ENCODE measurements around the gene ITGA8. TPM values are rescaled to one million over a fixed set of nuclear protein-coding genes. Genes with fewer than 3 reads are reported as not detected.

The ITGA8 gene
- total and polyA plus RNA-seq, 7 donors, result 0.47 to 5.0 (median 1.4) TPM

DNA sequence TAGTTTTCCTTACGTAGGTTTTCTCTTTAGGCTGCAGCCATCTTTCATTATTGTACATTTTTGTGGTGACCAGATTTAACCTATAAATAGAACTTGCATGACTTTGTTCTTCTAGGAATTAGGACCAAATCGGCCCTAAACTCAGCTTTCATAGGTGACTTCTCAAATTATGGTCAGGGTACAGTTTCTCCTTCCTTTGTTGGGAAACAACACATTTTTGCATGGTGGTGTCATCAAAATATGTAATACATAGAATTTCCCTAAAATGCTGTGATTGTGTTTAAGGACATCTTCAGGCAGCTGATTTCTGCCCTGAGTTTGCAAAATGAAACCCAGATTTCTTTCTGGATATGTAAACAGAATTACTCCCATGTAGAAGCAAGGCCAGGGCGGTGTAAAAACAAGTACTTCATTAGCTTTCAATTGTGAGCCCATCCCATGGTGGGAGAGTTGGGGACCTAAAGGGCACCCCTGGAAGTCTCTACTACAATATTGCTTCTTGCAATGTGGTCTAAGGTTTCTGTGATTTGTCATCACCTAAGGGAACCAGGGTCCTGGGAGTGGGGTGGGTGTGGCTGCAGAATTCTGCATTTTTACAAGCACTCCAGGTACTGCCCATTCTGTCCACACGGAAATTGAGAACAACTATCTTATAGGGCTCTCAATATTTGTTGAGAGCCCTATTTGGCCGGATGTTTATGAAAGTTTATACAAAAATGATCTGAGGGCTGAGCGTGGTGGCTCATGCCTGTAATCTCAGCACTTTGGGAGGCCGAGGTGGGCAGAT, 227.7 kb downstream of the ITGA8 start:
- intact Hi-C loops (cut with DNase I), result no loop called here
- H3K27ac ChIP-seq, result no peak overlapping the region
- H3K9me3 ChIP-seq, result no peaks in the 10 kb centered on the region
- no peaks in the 10 kb centered on the region for H3K4me1 ChIP-seq
- H3K36me3 ChIP-seq (ENCODE audit: insufficient read depth in 1 of 2, low read depth in 1 of 2), result no peaks in the 10 kb centered on the region
- ATAC-seq (no peak), DNase-seq (no peak)
- H3K27me3 ChIP-seq (ENCODE audit: insufficient read depth in 3 of 3, low read length in 2 of 3), result no peaks in the 10 kb centered on the region
- WGBS, 3 donors, result 86 to 90% (median 87%) methylated on average over 7 of the region's 7 CpGs
- no peak overlapping the region for H3K4me3 ChIP-seq
- TF ChIP-seq, protein P1, sequence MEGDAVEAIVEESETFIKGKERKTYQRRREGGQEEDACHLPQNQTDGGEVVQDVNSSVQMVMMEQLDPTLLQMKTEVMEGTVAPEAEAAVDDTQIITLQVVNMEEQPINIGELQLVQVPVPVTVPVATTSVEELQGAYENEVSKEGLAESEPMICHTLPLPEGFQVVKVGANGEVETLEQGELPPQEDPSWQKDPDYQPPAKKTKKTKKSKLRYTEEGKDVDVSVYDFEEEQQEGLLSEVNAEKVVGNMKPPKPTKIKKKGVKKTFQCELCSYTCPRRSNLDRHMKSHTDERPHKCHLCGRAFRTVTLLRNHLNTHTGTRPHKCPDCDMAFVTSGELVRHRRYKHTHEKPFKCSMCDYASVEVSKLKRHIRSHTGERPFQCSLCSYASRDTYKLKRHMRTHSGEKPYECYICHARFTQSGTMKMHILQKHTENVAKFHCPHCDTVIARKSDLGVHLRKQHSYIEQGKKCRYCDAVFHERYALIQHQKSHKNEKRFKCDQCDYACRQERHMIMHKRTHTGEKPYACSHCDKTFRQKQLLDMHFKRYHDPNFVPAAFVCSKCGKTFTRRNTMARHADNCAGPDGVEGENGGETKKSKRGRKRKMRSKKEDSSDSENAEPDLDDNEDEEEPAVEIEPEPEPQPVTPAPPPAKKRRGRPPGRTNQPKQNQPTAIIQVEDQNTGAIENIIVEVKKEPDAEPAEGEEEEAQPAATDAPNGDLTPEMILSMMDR (IDR thresholded peaks at IDR 0.05), result no peak

DNA sequence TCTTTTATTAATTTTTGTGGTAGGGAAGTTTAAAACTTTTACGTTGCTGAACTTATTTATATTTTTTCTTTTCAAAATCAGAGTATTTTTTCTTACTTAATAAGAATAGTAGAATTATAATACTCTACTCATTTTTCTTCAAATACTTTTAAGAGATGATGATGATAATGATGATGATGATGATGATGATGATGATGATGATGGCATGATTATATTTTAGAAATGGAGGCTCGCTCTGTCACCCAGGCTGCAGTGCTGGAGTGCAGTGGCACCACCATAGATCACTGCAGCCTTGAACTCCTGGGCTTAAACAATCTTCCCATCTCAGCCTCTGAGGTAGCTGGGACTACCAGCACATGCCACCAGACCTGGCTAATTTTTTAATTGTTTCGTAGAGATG, 230.3 kb downstream of the ITGA8 start:
- H3K4me3 ChIP-seq, result no peak overlapping the region
- TF ChIP-seq, protein P1 (IDR thresholded peaks at IDR 0.05), result no peak
- H3K27me3 ChIP-seq (ENCODE audit: insufficient read depth in 3 of 3, low read length in 2 of 3), result no peaks in the 10 kb centered on the region
- ATAC-seq (no peak), DNase-seq (no peak)
- H3K36me3 ChIP-seq (ENCODE audit: insufficient read depth in 1 of 2, low read depth in 1 of 2), result no peaks in the 10 kb centered on the region
- H3K27ac ChIP-seq, result no peak overlapping the region
- WGBS, 3 donors, result 92 to 95% (median 93%) methylated on average over 3 of the region's 3 CpGs
- H3K4me1 ChIP-seq, result no peaks in the 10 kb centered on the region
- no peaks in the 10 kb centered on the region for H3K9me3 ChIP-seq
- intact Hi-C loops (cut with DNase I), result no loop called here

DNA sequence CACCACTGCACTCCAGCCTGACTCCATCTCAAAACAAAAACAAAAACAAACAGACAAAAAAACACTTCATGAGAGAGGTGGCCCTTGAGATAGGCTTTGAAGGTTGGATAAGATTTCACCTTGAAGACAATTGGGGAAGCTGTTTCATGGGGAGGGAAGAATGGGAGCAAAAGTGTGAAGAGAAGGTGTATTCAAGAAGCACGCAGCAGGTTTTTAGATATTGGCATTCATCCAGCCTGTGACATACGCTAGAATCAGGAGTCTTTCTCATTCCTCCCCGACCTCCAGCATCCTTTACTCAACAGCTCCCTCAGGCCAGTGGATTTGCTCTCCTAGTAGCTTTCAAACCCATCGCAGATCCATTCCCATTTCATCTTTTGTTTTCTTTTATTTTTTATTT, 232.3 kb downstream of the ITGA8 start:
- Histone ChIP-seq H3K36me3 (ENCODE audit: insufficient read depth in 1 of 2, low read depth in 1 of 2) (no peaks in the 10 kb centered on the region), H3K4me1 (no peaks in the 10 kb centered on the region), H3K27ac (no peak overlapping the region), H3K9me3 (no peaks in the 10 kb centered on the region), H3K4me3 (no peak overlapping the region), H3K27me3 (ENCODE audit: insufficient read depth in 3 of 3, low read length in 2 of 3) (no peaks in the 10 kb centered on the region)
- no peak for DNase-seq
- intact Hi-C loops (cut with DNase I), result no loop called here
- 60 to 65% (median 62%) methylated on average over 4 of the region's 4 CpGs for WGBS, 3 donors
- no peak for ATAC-seq
- TF ChIP-seq, protein P1 (IDR thresholded peaks at IDR 0.05), result no peak

DNA sequence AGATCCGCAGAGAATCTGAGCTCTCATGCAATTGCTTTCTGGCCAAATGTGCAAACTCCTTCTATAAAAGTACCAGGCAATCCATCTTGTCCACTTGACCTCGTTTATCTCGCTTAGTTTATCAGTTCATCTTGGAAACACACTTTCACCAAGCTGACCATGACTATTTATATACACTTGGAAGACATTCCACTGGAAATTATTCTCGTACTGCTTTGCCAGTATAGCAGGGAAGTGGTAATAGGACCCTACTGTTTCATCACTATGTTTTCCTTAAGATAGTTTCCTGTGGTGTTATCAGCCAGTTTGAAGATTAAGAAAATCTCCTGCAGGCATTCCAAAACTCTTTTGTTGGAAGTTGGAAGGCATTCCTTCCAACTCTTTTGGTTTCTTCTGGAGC, 233.3 kb downstream of the ITGA8 start:
- no peaks in the 10 kb centered on the region for H3K27me3 ChIP-seq (ENCODE audit: insufficient read depth in 3 of 3, low read length in 2 of 3)
- H3K9me3 ChIP-seq, result no peaks in the 10 kb centered on the region
- no peaks in the 10 kb centered on the region for H3K4me1 ChIP-seq
- ATAC-seq (no peak), DNase-seq (no peak)
- 24 to 27% (median 25%) methylated on average over 4 of the region's 4 CpGs for WGBS, 3 donors
- no peak overlapping the region for H3K27ac ChIP-seq
- H3K4me3 ChIP-seq, result no peak overlapping the region
- no peaks in the 10 kb centered on the region for H3K36me3 ChIP-seq (ENCODE audit: insufficient read depth in 1 of 2, low read depth in 1 of 2)
- intact Hi-C loops (cut with DNase I), result no loop called here
- TF ChIP-seq, protein P1 (IDR thresholded peaks at IDR 0.05), result no peak
